MM.1S (cell line): Measurements from ENCODE around the gene INSRR.

Source experiments
- DNase-seq: peaks from one replicate; pipeline ENCODE4 v3.0.0-alpha.2; 2015
- H2AFZ ChIP-seq: fragments of 300-600 bp; sonication (generic); 2 replicates; pipeline ENCODE4 v1.6.0; 2016; ENCODE audit warnings: antibody characterized with exemption, low read length
- H3F3A ChIP-seq: fragments of 300-600 bp; sonication (generic); 2 replicates; pipeline ENCODE4 v1.6.1; 2016; ENCODE audit warnings: mild to moderate bottlenecking, antibody characterized with exemption, low read length, moderate library complexity, mixed read lengths; ENCODE audit not compliant: insufficient read depth
- H3K27ac ChIP-seq: fragments of 300-600 bp; sonication (generic); 2 replicates; pipeline ENCODE4 v1.5.1; 2016; ENCODE audit warnings: mild to moderate bottlenecking, low read length
- H3K27me3 ChIP-seq: fragments of 300-600 bp; sonication (generic); replicated peaks from 2 replicates; pipeline ENCODE4 v1.6.0; 2016; ENCODE audit warnings: low read length; ENCODE audit not compliant: insufficient read depth
- H3K36me3 ChIP-seq: fragments of 300-600 bp; sonication (generic); replicated peaks from 2 replicates; pipeline ENCODE4 v1.6.1; 2016; ENCODE audit warnings: mild to moderate bottlenecking, low read length, mixed read lengths; ENCODE audit not compliant: insufficient read depth
- H3K4me1 ChIP-seq: fragments of 300-600 bp; sonication (generic); 2 replicates; pipeline ENCODE4 v1.6.1; 2016; ENCODE audit warnings: low read length, mixed read lengths
- H3K4me2 ChIP-seq: fragments of 300-600 bp; sonication (generic); 2 replicates; pipeline ENCODE4 v1.6.0; 2016; ENCODE audit warnings: low read depth, low read length
- H3K4me3 ChIP-seq: fragments of 300-600 bp; sonication (generic); 2 replicates; pipeline ENCODE4 v1.5.1; 2016; ENCODE audit warnings: low read length, mixed read lengths
- H3K79me2 ChIP-seq: fragments of 300-600 bp; sonication (generic); 2 replicates; pipeline ENCODE4 v1.6.1; 2016; ENCODE audit warnings: mixed run types, low read length, mixed read lengths
- H3K9ac ChIP-seq: fragments of 300-600 bp; sonication (generic); 2 replicates; pipeline ENCODE4 v1.6.1; 2016; ENCODE audit warnings: low read length, mixed read lengths
- H3K9me2 ChIP-seq: fragments of 300-600 bp; sonication (generic); replicated peaks from 2 replicates; pipeline ENCODE4 v1.6.1; 2016; ENCODE audit warnings: mild to moderate bottlenecking, low read length, mixed read lengths; ENCODE audit not compliant: insufficient read depth
- H3K9me3 ChIP-seq: fragments of 300-600 bp; sonication (generic); replicated peaks from 2 replicates; pipeline ENCODE4 v1.6.1; 2016; ENCODE audit warnings: mild to moderate bottlenecking, low read length, mixed read lengths; ENCODE audit not compliant: insufficient read depth
- H4K20me1 ChIP-seq: fragments of 300-600 bp; sonication (generic); 2 replicates; pipeline ENCODE4 v1.6.1; 2016; ENCODE audit warnings: mild to moderate bottlenecking, low read length, moderate library complexity, mixed read lengths; ENCODE audit not compliant: insufficient read depth
- EZH2 ChIP-seq: fragments of 300-600 bp; sonication (generic); optimal IDR thresholded peaks from 2 replicates; pipeline ENCODE3; 2017; ENCODE audit warnings: low read depth, mild to moderate bottlenecking, antibody characterized with exemption, low read length, mixed read lengths
- EZH2phosphoT487 ChIP-seq: fragments of 300-600 bp; sonication (generic); IDR thresholded peaks from 2 replicates; pipeline ENCODE4 v1.6.1; 2018; ENCODE audit warnings: antibody characterized with exemption, low read length
- TF ChIP-seq, protein P1 (sequence below): fragments of 300-600 bp; sonication (generic); IDR thresholded peaks from 2 replicates; pipeline ENCODE4 v1.5.1; 2016; ENCODE audit warnings: antibody characterized with exemption, low read length, mixed read lengths

INSRR gene

DNA sequence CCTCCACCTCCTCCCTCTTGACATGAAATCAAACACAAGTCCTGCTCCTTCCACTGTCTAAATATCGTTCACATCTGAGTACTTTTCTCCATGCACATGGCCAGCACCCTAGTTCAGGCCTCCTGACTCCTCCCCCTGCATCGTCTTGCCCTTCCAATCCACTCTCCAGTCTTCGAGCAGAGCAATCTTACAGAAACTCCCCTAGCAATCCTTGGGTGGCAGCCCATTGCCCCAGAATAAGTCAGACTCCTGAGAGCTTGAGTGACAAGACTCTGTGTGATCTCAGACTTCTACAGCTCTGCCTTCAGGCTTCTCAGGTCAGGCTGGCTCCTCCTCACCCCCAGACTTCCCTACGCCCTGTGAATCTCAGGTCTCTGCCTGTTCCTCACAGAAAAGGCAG is 47.7 kb downstream of the INSRR start:
- H3K9me2 ChIP-seq = no peaks in the 10 kb centered on the region
- no peaks in the 10 kb centered on the region for H3F3A ChIP-seq
- H3K4me2 ChIP-seq = no peak overlapping the region
- H3K4me1 ChIP-seq = peaks cover 13% of the 10 kb centered on the region
- H3K27me3 ChIP-seq = no peaks in the 10 kb centered on the region
- no peak overlapping the region for H3K4me3 ChIP-seq
- no peak overlapping the region for H3K9ac ChIP-seq
- no peak for DNase-seq
- no peaks in the 10 kb centered on the region for H3K9me3 ChIP-seq
- no peaks in the 10 kb centered on the region for H3K36me3 ChIP-seq
- no peaks in the 10 kb centered on the region for H4K20me1 ChIP-seq
- no peaks in the 10 kb centered on the region for H3K79me2 ChIP-seq
- no peak overlapping the region for H2AFZ ChIP-seq
- TF ChIP-seq, protein P1, sequence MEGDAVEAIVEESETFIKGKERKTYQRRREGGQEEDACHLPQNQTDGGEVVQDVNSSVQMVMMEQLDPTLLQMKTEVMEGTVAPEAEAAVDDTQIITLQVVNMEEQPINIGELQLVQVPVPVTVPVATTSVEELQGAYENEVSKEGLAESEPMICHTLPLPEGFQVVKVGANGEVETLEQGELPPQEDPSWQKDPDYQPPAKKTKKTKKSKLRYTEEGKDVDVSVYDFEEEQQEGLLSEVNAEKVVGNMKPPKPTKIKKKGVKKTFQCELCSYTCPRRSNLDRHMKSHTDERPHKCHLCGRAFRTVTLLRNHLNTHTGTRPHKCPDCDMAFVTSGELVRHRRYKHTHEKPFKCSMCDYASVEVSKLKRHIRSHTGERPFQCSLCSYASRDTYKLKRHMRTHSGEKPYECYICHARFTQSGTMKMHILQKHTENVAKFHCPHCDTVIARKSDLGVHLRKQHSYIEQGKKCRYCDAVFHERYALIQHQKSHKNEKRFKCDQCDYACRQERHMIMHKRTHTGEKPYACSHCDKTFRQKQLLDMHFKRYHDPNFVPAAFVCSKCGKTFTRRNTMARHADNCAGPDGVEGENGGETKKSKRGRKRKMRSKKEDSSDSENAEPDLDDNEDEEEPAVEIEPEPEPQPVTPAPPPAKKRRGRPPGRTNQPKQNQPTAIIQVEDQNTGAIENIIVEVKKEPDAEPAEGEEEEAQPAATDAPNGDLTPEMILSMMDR = no peak
- H3K27ac ChIP-seq = no peak overlapping the region

DNA sequence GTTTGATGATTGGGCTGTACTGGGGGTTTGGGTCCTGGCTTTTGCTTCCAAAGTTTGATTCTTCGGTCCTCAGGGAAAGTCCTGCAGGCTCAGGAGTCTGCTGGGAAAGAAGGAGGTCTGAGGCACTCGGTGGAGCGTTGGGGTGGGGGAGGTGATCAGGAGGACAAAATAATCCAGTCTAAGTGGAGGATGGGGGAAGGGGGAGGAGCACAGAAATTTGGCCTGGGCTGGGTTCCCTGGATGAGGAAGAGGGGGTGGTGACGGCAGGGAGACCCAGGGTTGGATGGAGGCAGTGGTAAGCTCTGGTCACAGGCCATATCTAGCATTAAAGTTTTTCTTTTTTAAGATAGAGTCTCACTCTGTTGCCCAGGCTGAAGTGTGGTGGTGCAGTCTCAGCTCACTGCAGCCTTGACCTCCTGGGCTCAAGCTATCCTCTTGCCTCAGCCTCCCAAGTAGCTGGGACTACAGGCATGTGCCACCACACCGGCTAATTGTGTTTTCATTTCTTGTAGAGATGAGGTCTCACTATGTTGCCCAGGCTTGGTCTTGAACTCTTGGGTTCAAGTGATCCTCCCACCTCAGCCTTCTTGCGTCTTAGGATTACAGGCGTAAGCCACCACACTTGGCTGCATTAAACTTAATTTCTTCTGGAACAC is 49.1 kb downstream of the INSRR start:
- peaks cover 9% of the 10 kb centered on the region for H3K4me1 ChIP-seq
- no peaks in the 10 kb centered on the region for H3K27me3 ChIP-seq
- H3K9me2 ChIP-seq = no peaks in the 10 kb centered on the region
- no peak overlapping the region for H3K27ac ChIP-seq
- H3K4me2 ChIP-seq = no peak overlapping the region
- no peak for DNase-seq
- H3K79me2 ChIP-seq = no peaks in the 10 kb centered on the region
- H3K36me3 ChIP-seq = no peaks in the 10 kb centered on the region
- no peak overlapping the region for H2AFZ ChIP-seq
- no peaks in the 10 kb centered on the region for H3F3A ChIP-seq
- H3K4me3 ChIP-seq = no peak overlapping the region
- no peak overlapping the region for H3K9ac ChIP-seq
- TF ChIP-seq EZH2phosphoT487 (no peak), EZH2 (no peak)
- TF ChIP-seq, protein P1 = no peak
- no peaks in the 10 kb centered on the region for H4K20me1 ChIP-seq
- no peaks in the 10 kb centered on the region for H3K9me3 ChIP-seq

DNA sequence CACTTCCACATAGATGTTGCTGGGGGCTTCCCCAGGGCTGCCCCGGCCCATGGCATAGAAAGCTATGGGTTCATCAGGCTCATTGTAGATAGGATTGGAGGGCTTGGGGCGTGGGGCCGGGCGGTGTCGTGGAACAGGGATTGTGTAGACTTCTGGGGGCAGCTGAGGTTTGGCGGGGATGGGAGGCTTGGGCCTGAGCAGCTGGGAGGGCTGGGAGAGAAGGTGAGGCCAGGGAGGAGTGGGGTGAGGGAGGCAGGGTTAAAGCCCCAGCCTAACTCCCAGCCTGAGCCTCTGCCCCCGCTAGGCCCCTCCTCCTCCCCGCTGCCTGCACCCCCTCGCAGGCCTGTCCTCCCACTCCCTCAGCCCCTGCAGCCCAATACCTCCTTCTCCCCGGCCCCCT is 49.6 kb downstream of the INSRR start:
- Histone ChIP-seq H3K9me2 (no peaks in the 10 kb centered on the region), H4K20me1 (no peaks in the 10 kb centered on the region), H3K4me1 (peaks cover 12% of the 10 kb centered on the region), H3K27ac (no peak overlapping the region), H3K27me3 (no peaks in the 10 kb centered on the region), H3F3A (no peaks in the 10 kb centered on the region), H3K79me2 (no peaks in the 10 kb centered on the region), H3K4me3 (no peak overlapping the region), H2AFZ (no peak overlapping the region), H3K36me3 (no peaks in the 10 kb centered on the region), H3K9ac (no peak overlapping the region), H3K9me3 (no peaks in the 10 kb centered on the region), H3K4me2 (no peak overlapping the region)
- DNase-seq = no peak
- TF ChIP-seq, protein P1 = no peak
- no peak for TF ChIP-seq EZH2phosphoT487
- no peak for TF ChIP-seq EZH2
